Upper lobe of left lung (tissue), 4 donors: ENCODE results near the gene DBH.

Experiments used
- CTCF ChIP-seq, 6 experiments: fragments of 450-650 bp in 4 of 6; fragments of 200-600 bp in 2 of 6; sonication (generic) in 2 of 6; IDR thresholded peaks; one replicate each; pipeline ENCODE4 v1.5.1; 2016 to 2019; ENCODE audit warnings: antibody characterized with exemption in 6 of 6
- POLR2A ChIP-seq, 4 donors: fragments of 450-650 bp; IDR thresholded peaks; one replicate each; pipeline ENCODE4 v1.5.1; 2016 to 2017; ENCODE audit warnings: antibody characterized with exemption in 4 of 4, mild to moderate bottlenecking in 2 of 4
- POLR2AphosphoS5 ChIP-seq, 2 donors: sonication (generic); formaldehyde crosslinking; IDR thresholded peaks; one replicate each; pipeline ENCODE4 v1.5.1; 2017; ENCODE audit warnings: antibody characterized with exemption in 2 of 2

- TF ChIP-seq CTCF (IDR thresholded peaks at IDR 0.05): no peak
- TF ChIP-seq POLR2A (IDR thresholded peaks at IDR 0.05): peak in 1 of 4 donors; percentile 11
- TF ChIP-seq POLR2AphosphoS5 (IDR thresholded peaks at IDR 0.05): no peak
Observed at GRCh38 chr9:133677126-133678010, 41.2 kb downstream of the DBH start.
